SK-N-SH (cell line): Measurements from ENCODE around the gene NHS. TPM values are rescaled to one million over a fixed set of nuclear protein-coding genes. Genes with fewer than 3 reads are reported as not detected.

Experiments
- CTCF ChIA-PET: fragments of 300-600, 350-600 bp; formaldehyde crosslinking; extraction: SDS; loops from one replicate; lab custom pipeline; 2021; lab: Yijun Ruan, JAX
- POLR2A ChIA-PET: fragments of 350-600 bp; sonication (Branson Sonifier 250); formaldehyde crosslinking; extraction: SDS; loops from one replicate; lab custom pipeline; 2020; ENCODE audit warnings: antibody characterized with exemption, inconsistent platforms; lab: Yijun Ruan, JAX
- DNase-seq: peaks from one replicate; pipeline ENCODE4 v3.0.0; 2012
- H2AFZ ChIP-seq: fragments of 200-600 bp; sonication (generic); 2 replicates; pipeline ENCODE4 v1.8.1; 2016; ENCODE audit warnings: antibody characterized with exemption, mild to moderate bottlenecking, low read depth
- H3F3A ChIP-seq: fragments of 200-600 bp; sonication (generic); replicated peaks from 2 replicates; pipeline ENCODE3; 2016; ENCODE audit warnings: antibody characterized with exemption, mild to moderate bottlenecking; ENCODE audit not compliant: insufficient read depth
- H3K27ac ChIP-seq, 2 experiments: fragments of 200-500 bp in 1 of 2; fragments of 200-600 bp in 1 of 2; sonication (Bioruptor generic) in 1 of 2; sonication (generic), shearing (Covaris generic) in 1 of 2; 2 replicates each; pipeline versions ENCODE4 v1.5.1 to v1.6.1; 2014 to 2016; ENCODE audit warnings: low read depth in 2 of 2, inconsistent platforms in 1 of 2, low read length in 1 of 2, mild to moderate bottlenecking in 1 of 2, mixed read lengths in 1 of 2
- H3K27me3 ChIP-seq: fragments of 200-600 bp; sonication (generic), shearing (Covaris generic); 2 replicates; pipeline ENCODE4 v1.6.1; 2016; ENCODE audit warnings: mixed run types; ENCODE audit not compliant: insufficient read depth
- H3K36me3 ChIP-seq, 2 experiments: fragments of 200-500 bp in 1 of 2; fragments of 200-600 bp in 1 of 2; sonication (Bioruptor generic) in 1 of 2; sonication (generic) in 1 of 2; replicated peaks in 1 of 2; 2 replicates each; pipeline versions ENCODE3 to v1.5.1; 2014 to 2016; ENCODE audit warnings: low read length in 1 of 2, mild to moderate bottlenecking in 1 of 2; ENCODE audit not compliant: insufficient read depth in 2 of 2, control insufficient read depth in 1 of 2
- H3K4me1 ChIP-seq, 2 experiments: fragments of 200-500 bp in 1 of 2; fragments of 200-600 bp in 1 of 2; sonication (Bioruptor generic) in 1 of 2; sonication (generic), shearing (Covaris generic) in 1 of 2; 2 replicates each; pipeline versions ENCODE4 v1.5.1 to v1.6.1; 2014 to 2016; ENCODE audit warnings: low read depth in 1 of 2, low read length in 1 of 2, mixed run types in 1 of 2; ENCODE audit not compliant: insufficient read depth in 2 of 2, control insufficient read depth in 1 of 2
- H3K4me2 ChIP-seq: fragments of 200-600 bp; sonication (generic), shearing (Covaris generic); 2 replicates; pipeline ENCODE4 v1.6.1; 2017; ENCODE audit warnings: mixed run types
- H3K4me3 ChIP-seq, 2 experiments: fragments of 200-500 bp in 1 of 2; fragments of 200-600 bp in 1 of 2; sonication (Bioruptor generic) in 1 of 2; sonication (generic), shearing (Covaris generic) in 1 of 2; 2 replicates each; pipeline versions ENCODE4 v1.5.1 to v1.8.1; 2014 to 2016; ENCODE audit warnings: low read depth in 2 of 2, inconsistent platforms in 1 of 2, low read length in 1 of 2, mild to moderate bottlenecking in 1 of 2, mixed read lengths in 1 of 2, moderate library complexity in 1 of 2
- H3K79me2 ChIP-seq: fragments of 200-600 bp; sonication (generic); 2 replicates; pipeline ENCODE4 v1.8.1; 2017; ENCODE audit warnings: mild to moderate bottlenecking; ENCODE audit not compliant: insufficient read depth
- H3K9ac ChIP-seq: fragments of 200-600 bp; sonication (generic); 2 replicates; pipeline ENCODE4 v1.6.1; 2017; ENCODE audit warnings: mixed run types
- H3K9me2 ChIP-seq: fragments of 200-600 bp; sonication (generic); 2 replicates; pipeline ENCODE4 v1.6.1; 2017; ENCODE audit warnings: mixed run types
- H3K9me3 ChIP-seq: fragments of 200-600 bp; sonication (generic); 2 replicates; pipeline ENCODE4 v1.6.1; 2017; ENCODE audit warnings: mixed run types, mild to moderate bottlenecking, moderate library complexity
- H4K20me1 ChIP-seq: fragments of 200-600 bp; sonication (generic); 2 replicates; pipeline ENCODE4 v1.6.1; 2017; ENCODE audit warnings: mild to moderate bottlenecking, mixed run types; ENCODE audit not compliant: insufficient read depth
- CHD2 ChIP-seq: fragments of 150-350 bp; IDR thresholded peaks from 2 replicates; pipeline ENCODE4 v1.6.1; 2018; ENCODE audit warnings: low read length; ENCODE audit not compliant: partially characterized antibody
- CTCF ChIP-seq: fragments of 200-600 bp; sonication (generic); IDR thresholded peaks from 2 replicates; pipeline ENCODE4 v1.6.1; 2017; ENCODE audit warnings: antibody characterized with exemption, mild to moderate bottlenecking, moderate library complexity
- EP300 ChIP-seq, 2 experiments: IDR thresholded peaks; 2 replicates each; pipeline versions ENCODE4 v1.4.0 to v1.6.1; 2012; ENCODE audit warnings: borderline replicate concordance in 1 of 2, low read depth in 1 of 2, low read length in 1 of 2
- FOSL2 ChIP-seq: IDR thresholded peaks from 2 replicates; pipeline ENCODE4 v1.4.0; 2012; ENCODE audit warnings: low read depth, mild to moderate bottlenecking, moderate library complexity, borderline replicate concordance
- FOXM1 ChIP-seq: IDR thresholded peaks from 2 replicates; pipeline ENCODE4 v1.4.0; 2012; ENCODE audit warnings: low read depth, mild to moderate bottlenecking
- GATA2 ChIP-seq: sonication (generic); formaldehyde crosslinking; IDR thresholded peaks from 2 replicates; pipeline ENCODE4 v1.5.0; 2020; ENCODE audit warnings: mild to moderate bottlenecking, missing genetic modification reagents
- MEF2A ChIP-seq: IDR thresholded peaks from 2 replicates; pipeline ENCODE4 v1.4.0; 2012; ENCODE audit warnings: low read depth, borderline replicate concordance
- RFX5 ChIP-seq: IDR thresholded peaks from 2 replicates; pipeline ENCODE4 v1.6.1; 2012; ENCODE audit warnings: mild to moderate bottlenecking, improper control_type of control experiment, low read length
- RXRA ChIP-seq: IDR thresholded peaks from 2 replicates; pipeline ENCODE4 v1.4.0; 2012; ENCODE audit warnings: low read depth, mild to moderate bottlenecking, borderline replicate concordance
- SMC3 ChIP-seq: IDR thresholded peaks from 2 replicates; pipeline ENCODE4 v1.6.1; 2012; ENCODE audit warnings: low read depth, low read length, improper control_type of control experiment
- TEAD4 ChIP-seq: IDR thresholded peaks from 2 replicates; pipeline ENCODE4 v1.4.0; 2012; ENCODE audit warnings: mild to moderate bottlenecking, borderline replicate concordance; ENCODE audit not compliant: insufficient read depth
- USF1 ChIP-seq: IDR thresholded peaks from 2 replicates; pipeline ENCODE4 v1.4.0; 2012; ENCODE audit warnings: low read depth, borderline replicate concordance
- WGBS: methylation state at CpG from one replicate; pipeline ENCODE4 v1.1.6; 2017; ENCODE audit warnings: low lambda C conversion rate; 5-methylcytosine and 5-hydroxymethylcytosine counted together
- polyA plus RNA-seq, 3 experiments: library from polyadenylated mRNA; depleted of rRNA; stranded (reverse); fragments of >200 nt; gene quantifications; 2 replicates each; pipeline ENCODE4 v1.2.3, GENCODE V29; 2012

The NHS gene
- polyA plus RNA-seq, 1 of the 3 experiments (the other 2 are of a cell fraction) = 1.0 TPM

GRCh38 chrX:17494216-17494615, 119.2 kb downstream of the NHS start:
- Histone ChIP-seq H3K27ac (0 out of 4 replicates have a peak overlapping the region, but pooled peaks of 1 of the 2 experiments have one; percentile 17), H3K4me3 (no peak overlapping the region), H3K79me2 (no peaks in the 10 kb centered on the region), H3K9me3 (no peaks in the 10 kb centered on the region), H3K9ac (no peak overlapping the region), H2AFZ (no peak overlapping the region), H4K20me1 (no peaks in the 10 kb centered on the region; the same call in 1 of the 2 replicates), H3K27me3 (no peaks in the 10 kb centered on the region), H3K4me2 (no peak overlapping the region), H3K4me1 (no peaks in the 10 kb centered on the region), H3F3A (no peaks in the 10 kb centered on the region), H3K36me3 (no peaks in the 10 kb centered on the region), H3K9me2 (no peaks in the 10 kb centered on the region)
- TF ChIP-seq MEF2A (no peak), GATA2 (CRISPR knock-in tag) (no peak), EP300 (IDR thresholded peaks at IDR 0.05; ENCODE audit: borderline replicate concordance in 1 of 2, low read depth in 1 of 2, low read length in 1 of 2) (no peak), CHD2 (no peak), TEAD4 (no peak), FOSL2 (no peak), FOXM1 (no peak), USF1 (no peak), CTCF (no peak)
- WGBS = 29% methylated on average over 1 of the region's 1 CpG
- ChIA-PET POLR2A (no interaction called here), CTCF (no interaction called here)
- DNase-seq = no peak

GRCh38 chrX:17495052-17495451, 120.1 kb downstream of the NHS start:
- no peak overlapping the region for H3K4me3 ChIP-seq

More at GRCh38 chrX:17495052-17495451, 120.1 kb downstream of the NHS start:
- Histone ChIP-seq H3K27me3 (no peaks in the 10 kb centered on the region), H3K9me3 (no peaks in the 10 kb centered on the region), H3K9me2 (no peaks in the 10 kb centered on the region), H3F3A (no peaks in the 10 kb centered on the region), H3K9ac (no peak overlapping the region), H3K27ac (0 out of 4 replicates have a peak overlapping the region, but pooled peaks of 1 of the 2 experiments have one; percentile 17), H4K20me1 (no peaks in the 10 kb centered on the region; the same call in 1 of the 2 replicates), H3K4me1 (no peaks in the 10 kb centered on the region), H2AFZ (no peak overlapping the region), H3K79me2 (no peaks in the 10 kb centered on the region), H3K36me3 (no peaks in the 10 kb centered on the region), H3K4me2 (no peak overlapping the region)
- ChIA-PET POLR2A (no interaction called here), CTCF (no interaction called here)
- TF ChIP-seq RXRA (no peak), TEAD4 (no peak), USF1 (no peak), RFX5 (no peak), SMC3 (no peak)
- 40% methylated on average over 2 of the region's 2 CpGs for WGBS
- no peak for DNase-seq
